ENCODE data around the gene TMPRSS11A.

Gene TMPRSS11A

GRCh38 chr4:67869580-67870190, 93.6 kb downstream of the TMPRSS11A start:
- DNase-seq (ENCODE audit: low read depth) = no peak

- no peak for DNase-seq (ENCODE audit: low read depth)
These were observed 101.8 kb downstream of the TMPRSS11A start for GRCh38 chr4:67861513-67861912.
